HG02798 (cell line): ENCODE data around the gene TAS1R1.
A peak's percentile ranks its signal among the peaks of the same experiment; 100 is the strongest.

ENCODE experiments used
- ATAC-seq: cut with Tn5 transposase; IDR thresholded peaks from one replicate; pipeline ENCODE4 v1.9.1; 2021; ENCODE audit warnings: mild to moderate bottlenecking; ENCODE audit not compliant: unreplicated experiment, poor library complexity

TAS1R1 gene

DNA sequence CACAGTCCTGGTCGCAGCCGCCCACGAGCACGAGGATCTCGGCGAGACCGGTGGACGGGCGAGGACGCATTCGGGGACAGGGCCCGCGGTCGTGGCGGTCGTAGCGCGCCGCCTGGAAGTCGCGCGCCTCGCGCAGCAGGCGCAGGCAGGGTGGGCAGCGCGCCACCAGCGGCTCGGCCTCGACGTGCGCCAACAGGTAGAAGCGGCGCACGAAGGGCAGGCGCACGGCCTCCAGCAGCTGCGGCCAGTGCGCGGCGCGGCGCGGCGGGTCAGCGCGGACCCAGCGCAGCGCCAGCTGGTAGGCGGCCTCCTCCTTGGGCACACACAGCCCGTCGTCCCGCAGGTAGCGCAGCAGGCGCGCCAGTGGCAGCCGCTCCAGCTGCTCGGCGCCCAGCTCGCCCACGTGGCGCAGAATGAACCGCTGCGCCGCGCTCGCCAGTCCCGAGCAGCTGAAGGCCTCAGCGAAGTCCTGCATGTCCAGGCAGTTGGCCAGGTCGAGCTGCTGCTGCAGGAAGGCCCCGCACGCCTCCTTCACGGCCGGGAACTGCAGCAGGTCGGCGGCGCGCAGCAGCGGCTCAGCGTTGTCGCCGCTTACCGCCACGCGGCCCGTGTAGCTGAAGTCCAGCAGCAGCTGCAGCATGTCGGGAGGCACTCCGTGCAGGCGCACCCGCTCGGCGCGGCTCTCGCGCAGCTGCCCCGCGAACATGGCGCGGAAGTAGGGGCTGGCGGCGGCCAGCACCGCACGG is 47.0 kb downstream of the TAS1R1 start:
- ATAC-seq: peak; percentile 9

- ATAC-seq: peak; percentile 65
Measured at GRCh38 chr1:6602669-6603237, 47.6 kb downstream of the TAS1R1 start, which contains the start of gene KLHL21. Gene KLHL21, minus strand, starts transcription at chr1:6602869. Its CDS starts 52 bp downstream, at chr1:6602817.

- no peak for ATAC-seq
Measured at GRCh38 chr1:6603238-6603914, 48.3 kb downstream of the TAS1R1 start.

GRCh38 chr1:6603915-6604558 is 48.9 kb downstream of the TAS1R1 start:
- ATAC-seq: no peak

DNA sequence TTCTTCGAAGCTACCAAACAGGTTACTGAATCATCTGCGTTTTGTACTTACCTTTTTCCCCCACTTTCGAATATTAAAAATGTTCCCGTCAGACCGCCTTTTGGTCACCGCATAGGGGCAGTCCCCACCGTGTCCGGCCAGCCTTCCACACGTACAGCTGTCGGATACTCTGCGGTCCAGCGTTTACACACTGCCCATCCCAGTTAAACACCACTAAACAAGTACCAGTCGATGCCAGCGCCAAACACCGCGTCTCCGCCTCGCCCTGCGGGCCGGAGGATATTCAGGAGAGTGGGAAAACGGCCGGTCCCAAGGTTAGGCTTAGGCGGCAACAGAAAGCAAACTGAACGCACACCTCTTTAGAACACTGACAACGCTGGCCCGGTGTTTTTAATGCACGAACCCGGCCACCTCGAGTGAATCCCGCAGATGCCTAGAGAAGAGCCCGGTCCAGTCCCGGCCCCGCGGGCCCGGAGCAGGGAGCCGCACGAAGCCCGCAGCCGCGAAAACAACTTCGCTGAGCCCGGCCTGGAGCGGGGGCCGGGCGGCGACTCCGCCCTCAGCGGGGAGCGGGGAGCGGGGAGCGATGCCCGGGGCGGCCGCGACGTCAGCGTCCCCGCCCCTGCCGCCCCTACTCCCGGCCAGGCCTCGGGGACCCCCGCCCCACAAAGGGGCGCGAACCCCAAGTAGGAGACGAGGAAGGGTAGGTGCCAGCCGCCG is 57.7 kb downstream of the TAS1R1 start:
- no peak for ATAC-seq

DNA sequence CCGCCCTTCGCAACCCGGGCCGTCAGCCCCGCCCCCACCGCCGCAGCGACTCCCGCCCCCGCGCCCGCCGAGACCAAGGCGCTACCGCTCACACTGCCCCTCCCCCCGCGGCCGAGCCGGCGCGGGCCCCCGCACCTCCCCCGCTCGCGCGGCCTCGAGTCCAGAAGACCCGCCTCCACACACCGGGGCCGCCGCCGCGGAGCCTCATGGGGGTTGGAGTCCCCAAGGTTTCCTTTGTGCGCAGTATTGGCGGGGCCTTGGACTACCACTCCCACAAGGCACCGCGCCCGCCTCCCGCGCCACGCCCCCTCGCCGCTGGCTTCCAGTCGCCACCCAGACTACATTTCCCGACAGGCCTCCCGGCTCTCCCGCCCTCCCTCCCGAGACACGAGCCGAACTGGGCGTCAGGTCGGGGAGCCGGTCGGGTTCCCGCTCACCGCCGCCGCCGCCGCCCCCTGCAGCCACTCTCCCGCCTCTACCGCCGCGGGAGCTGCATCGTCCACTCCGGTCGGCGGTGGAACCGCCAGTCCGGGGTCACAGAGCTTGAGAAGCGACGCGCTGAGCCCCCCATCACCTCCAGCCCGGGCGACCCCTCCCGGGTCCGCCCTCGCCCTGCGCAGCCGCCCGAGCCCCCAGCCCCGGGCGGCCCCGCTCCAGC is 58.4 kb downstream of the TAS1R1 start, which contains the start of gene PHF13:
TSS of gene PHF13 (plus strand) at position 371 of the 658 bp plus-strand sequence. CDS start 336 bp downstream, outside the sequence.
- peak; percentile 91 for ATAC-seq

DNA sequence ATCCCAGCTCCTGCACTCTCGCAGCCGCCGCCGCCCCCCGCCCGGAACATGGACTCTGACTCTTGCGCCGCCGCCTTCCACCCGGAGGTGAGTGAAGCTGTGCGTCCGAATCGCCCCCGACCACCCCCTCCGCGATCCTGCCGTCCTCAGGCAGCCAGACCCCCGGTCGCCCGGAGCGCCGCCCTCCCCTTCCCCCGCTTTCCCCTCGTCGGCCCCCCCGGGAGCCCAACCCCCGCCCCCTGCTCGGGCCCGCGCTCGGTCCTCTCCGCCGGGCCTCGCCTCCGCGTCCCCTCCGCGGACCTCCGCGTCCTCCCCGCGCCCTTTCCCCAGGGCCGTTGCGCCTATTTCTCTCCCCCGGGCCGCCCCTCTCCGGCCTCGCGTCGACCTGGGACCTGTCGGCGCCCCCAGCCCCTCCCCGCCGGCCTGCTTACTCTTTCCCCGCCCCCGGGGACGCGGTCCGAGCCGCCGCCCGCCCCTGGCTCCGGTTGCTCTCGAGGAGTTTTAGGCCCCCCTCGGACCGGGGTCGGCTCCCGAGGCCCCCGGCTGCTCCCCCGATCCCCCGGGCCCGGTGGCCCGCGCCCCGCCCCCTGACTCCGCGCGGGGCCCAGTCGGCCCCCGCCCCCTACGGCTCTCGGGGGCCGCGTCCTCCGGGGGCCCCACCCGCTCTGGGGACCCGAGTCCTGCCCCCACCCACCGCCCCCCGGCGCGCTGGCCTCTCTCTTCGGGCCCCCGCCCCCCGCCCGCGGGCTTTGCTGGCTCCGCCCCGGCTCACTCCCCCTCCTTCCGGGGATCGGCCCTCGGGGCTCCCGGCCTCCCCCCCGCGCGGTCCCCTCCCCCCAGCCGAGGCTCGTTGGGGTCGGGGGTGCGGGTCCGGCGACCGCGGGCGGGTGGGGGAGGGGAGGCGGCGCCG is 59.2 kb downstream of the TAS1R1 start:
- no peak for ATAC-seq

DNA sequence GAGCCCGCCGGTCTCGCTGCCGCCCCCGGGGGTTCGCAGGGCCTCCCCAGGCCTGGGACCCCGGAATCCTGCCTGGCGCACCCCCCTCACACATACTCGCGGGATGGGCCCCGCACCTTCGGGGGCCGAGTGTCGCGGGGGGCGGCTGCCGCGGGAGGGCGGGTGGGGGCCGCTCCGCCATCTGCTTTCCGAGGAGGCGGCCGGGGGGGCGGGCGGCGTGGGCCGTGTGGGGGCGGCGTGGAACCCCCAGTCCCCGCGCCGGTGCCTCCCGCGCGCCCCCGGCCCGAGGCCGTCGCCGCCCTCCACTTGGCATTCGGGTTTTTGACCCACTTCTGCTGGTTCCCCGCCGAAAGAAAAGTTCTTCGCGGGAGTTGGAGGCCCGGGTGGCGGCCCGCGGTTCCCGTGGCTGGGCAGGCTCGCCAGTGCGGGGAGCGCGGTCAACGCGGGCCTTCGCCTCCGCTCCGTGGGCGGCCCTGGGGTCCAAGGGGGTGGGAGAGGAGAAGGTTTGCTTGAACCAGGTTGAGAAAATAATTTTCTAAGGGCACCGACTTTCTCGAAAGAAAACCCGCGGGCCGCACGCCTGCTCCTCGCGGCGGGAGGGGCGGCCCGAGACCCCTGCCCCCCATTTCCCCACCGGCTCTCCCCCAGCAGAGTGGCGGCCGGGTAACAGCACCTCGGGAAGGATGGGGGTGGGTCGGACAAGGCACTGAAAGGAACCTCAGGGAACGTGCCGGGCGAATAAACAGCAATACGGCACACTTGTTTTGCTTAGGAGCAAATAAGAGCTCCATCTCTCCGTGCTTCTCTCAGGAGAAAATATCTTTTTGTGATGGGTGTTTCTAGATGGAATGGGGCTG is 60.0 kb downstream of the TAS1R1 start:
- no peak for ATAC-seq

- ATAC-seq: no peak
Measured at GRCh38 chr1:6619045-6619444, 63.9 kb downstream of the TAS1R1 start.

DNA sequence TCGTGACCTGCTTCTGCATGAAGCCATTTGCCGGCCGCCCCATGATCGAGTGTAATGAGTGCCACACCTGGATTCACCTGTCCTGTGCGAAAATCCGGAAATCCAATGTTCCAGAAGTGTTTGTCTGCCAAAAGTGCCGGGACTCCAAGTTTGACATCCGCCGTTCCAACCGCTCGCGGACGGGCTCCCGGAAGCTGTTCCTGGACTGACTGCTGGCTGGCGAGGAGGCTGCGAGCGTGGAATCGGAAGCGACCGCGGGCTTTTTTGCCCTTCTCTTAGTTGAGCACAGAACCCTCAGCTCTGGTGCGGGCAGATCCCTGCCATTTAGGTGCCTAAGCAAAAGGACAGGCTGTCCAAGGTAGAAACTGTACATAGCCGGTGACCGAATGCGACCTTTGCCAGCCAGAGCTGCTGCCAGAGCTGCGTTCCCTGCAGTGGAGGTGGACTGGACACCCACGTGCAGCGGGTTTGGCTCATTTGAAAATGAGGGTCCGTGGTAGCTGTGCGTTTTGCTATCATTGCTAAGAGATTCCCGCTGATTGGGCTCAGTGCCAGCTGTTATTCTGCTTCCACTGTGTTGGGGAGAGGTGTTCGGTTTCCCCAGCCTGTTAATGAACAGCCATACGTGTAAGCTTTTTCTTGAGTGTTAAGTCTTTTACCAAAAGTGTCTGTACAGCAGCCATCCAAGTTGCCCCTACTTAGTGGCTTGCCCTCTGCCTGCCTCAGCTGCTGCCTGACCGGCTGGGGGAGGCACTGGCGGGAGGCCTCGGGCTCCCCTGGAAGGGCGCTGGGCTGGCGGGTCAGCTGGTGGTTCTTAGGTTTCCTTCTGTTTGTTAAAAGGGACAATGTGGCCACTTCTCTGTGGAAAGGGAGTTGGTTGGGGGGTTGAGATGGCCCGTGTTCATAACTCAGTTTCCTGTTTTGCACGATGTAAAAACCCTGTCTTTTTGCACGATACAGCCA is 66.6 kb downstream of the TAS1R1 start:
- no peak for ATAC-seq

DNA sequence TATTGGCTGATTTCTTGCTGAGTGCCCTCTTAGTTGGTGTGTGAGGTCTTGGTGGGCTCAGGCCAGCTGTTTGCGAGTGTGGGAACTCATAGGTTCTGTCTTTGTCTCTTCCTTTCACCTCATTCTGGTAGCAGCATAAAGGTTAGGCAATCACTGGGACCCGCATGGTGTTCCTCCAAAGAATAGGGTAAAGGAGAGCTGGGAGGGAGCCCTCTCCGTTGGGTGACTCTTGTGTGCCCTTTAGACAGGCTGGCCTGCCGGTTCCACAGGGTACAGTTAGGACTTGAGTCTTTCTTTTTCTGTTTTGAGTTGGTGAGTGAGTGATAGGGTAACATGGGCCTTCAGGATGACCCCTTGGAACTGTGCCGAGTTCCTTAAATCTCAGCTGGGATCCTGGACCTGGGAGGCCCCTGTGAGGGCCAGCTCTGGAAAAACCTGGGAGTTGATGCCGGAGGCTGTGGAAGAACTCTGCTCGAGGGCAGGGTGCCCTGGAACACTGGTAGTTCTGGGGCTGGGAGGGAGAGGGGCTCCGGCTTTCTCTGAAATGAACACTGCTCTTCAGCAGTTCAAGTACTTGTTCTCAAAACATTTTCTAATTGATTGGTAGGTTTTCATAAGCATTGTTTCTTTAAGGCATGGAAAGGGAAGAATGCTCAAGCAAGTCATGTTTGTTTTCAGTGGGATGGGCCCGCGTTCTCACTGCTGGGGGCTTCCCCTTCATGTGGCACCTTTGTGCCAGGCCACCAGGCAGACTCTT is 67.5 kb downstream of the TAS1R1 start:
- ATAC-seq: no peak

GRCh38 chr1:6623269-6623965 is 68.3 kb downstream of the TAS1R1 start:
- no peak for ATAC-seq

GRCh38 chr1:6624710-6625583 is 69.8 kb downstream of the TAS1R1 start, which contains the start of gene THAP3:
Gene THAP3, plus strand, starts transcription at chr1:6624868. Its CDS starts 351 bp downstream, at chr1:6625219.
- ATAC-seq: peak; percentile 81

DNA sequence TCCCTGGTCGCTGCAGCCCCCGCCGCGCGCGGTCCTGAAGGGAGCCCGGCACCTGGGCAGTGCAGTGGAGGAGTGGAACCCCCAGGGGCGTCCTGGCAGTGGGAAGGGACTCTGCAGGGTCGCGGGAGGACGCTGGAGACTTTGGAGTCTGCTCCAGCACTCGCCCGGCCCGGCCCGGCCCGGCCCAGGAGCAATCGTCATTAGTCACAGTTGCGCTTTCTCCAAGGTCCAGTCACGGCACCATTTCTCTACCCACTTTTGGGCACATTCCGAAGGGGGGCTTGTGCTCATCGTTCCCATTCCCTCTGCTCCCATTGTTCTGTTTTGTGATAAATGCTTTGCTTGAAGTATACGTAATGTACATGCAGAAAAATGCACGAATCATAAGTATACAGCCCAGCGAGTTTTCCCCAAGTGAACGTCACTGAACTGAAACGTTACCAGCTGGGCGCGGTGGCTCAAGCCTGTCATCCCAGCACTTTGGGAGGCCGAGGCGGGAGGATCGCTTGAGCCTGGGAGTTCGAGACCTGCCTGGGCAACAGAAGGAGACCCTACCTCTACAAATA is 70.6 kb downstream of the TAS1R1 start:
- peak; percentile 9 for ATAC-seq
